Stimulated activated CD4-positive, alpha-beta T cell treated with anti-CD3 and anti-CD28 coated beads, TNF-alpha, amount 100 ng/mL, for 48 hours (primary cell): Measurements from ENCODE around the gene HGFAC.

ENCODE experiments used
- DNase-seq, 3 donors: peaks; one replicate each; pipeline ENCODE4 v3.0.0-alpha.2; 2020; ENCODE audit warnings: low read depth in 3 of 3

HGFAC gene

DNA sequence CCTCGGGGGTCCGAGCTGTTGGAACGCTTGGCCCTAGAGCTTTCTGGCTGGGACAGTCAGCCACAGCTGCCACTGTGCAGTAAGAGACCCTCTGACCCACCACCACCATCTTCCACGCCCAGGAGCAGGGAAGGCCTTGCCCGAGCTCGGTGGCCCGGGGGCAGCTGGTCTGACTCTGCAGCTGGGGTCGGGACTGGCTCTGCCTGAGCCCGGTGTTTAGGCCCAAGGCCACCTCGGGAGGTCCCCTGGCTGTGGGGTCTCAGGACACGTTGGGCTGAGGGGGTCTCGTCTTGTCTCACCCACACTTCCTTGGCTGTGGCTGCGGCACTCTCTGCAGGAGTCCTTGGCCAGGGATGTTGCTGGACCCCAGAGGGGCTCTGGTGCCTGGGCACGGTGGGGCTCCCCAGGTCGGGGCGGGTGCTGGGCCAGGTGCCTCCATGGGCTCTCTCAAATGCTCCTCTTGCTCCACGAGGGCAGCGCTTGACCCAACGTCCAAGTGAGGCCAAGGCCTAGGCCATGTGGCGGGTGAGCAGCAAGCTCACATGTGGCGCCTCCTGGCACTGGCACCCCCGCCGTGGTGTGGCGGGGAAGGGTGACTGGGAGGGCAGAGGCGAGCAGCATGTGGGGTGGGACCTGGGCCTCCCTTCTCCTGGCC is 44.2 kb downstream of the HGFAC start:
- DNase-seq, result no peak

- no peak for DNase-seq
These were observed 45.1 kb downstream of the HGFAC start for GRCh38 chr4:3486541-3487540.

DNA sequence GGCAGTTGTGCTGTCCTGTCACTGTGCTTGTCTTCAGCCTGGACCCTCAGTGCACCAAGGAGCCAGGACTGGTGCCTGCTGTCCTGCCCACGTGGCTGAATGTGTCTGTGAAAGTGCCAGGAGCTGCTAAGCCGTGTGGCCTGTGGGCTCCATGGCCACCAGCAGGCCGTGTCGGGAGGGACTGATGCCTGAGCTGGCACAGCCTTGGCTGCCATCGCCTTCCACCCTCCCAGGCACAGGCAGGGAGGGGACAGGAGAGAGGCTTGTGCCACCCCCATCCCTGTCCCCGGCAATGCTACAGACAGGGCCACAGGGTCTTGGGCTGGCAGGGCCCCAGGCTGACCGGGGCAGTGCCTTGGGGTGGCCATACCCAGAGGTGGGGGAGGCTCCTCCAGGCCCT is 46.1 kb downstream of the HGFAC start:
- DNase-seq, result no peak

GRCh38 chr4:3488820-3489219 is 47.1 kb downstream of the HGFAC start:
- DNase-seq, result no peak

DNA sequence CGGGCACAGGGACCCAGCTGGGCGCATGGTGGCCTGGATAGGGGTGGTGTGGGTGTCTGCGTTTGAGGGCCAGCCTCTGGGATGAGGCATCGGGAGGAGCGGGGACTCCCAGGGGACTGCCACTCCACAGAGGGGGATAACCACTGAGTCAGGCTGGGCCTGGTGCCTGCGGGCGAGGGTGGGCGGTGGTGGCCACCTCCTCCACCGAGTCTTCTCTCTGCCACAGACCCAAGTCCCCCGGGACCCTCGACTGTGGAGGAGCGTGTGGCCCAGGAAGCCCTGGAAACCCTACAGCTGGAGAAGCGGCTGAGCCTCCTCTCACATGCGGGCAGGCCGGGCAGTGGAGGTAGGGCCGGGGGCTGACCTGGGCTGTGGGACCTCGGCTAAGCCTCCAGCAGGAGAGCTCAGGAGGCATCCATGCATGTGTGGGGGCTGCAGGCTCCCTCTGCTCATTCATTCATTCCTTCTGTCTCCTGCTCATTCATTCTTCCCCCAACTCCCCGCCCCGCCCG is 47.7 kb downstream of the HGFAC start:
- DNase-seq, result no peak

GRCh38 chr4:3491681-3492405 is 50.1 kb downstream of the HGFAC start:
- DNase-seq, result no peak

- no peak for DNase-seq
These were observed 51.3 kb downstream of the HGFAC start for GRCh38 chr4:3492741-3493719.

DNA sequence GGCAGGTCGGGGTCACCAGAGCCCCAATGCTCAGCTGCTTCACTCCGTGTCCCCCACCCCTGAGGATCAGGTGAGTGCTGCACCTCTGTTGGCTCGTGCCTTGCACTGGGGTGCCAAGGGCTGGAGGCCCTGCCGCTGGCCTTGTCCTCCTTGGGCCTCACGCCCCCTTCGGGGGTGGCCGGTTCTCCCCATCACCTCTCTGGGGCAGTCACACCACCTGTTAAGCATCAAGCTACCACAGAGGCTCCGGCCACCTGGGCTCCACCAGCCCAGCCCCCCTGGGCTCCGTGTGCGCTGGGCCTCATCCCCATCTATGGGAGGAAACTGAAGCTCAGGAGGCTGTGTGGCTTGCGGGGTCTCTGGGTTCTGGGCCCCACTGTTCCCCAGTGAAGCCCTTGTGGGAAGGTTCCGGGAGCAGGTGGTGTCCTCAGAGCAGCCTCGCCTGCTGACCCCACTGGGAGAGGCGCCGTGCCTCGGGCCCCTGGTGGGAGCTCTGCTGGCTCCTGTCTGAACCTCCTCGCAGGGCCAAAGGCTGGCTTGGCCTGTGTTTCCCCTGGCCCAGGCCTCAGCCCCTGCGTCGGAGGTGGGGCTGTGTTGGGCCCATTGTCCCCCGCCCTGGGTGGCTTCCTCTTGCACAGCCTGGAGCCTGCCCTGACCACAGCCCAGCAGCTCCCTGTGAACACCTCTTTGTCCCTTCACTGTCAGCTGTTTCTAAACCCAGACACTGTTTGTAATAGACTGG is 52.1 kb downstream of the HGFAC start:
- DNase-seq, result no peak

DNA sequence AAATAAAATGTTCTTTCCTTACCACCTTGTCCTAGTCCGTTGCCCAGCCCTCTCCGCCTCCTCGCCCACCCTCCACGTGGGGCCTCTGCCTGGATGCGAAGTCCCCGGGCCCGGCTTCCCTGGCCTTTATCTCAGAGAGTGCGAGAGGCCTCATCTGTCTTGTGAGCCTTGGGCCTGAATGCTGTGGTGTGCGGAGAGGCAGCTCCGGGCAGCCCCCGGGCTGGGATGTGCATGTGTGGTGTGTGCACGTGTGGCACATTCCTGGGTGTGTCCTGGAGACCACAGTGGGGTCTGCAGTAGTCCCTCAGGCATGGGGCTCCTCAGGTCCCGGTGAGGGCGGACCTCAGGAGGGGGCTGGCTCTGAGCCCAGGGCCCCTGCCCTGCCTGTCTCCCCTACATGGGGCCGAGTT is 52.7 kb downstream of the HGFAC start:
- no peak for DNase-seq

- no peak for DNase-seq
These were observed 53.6 kb downstream of the HGFAC start for GRCh38 chr4:3495204-3495975.

DNA sequence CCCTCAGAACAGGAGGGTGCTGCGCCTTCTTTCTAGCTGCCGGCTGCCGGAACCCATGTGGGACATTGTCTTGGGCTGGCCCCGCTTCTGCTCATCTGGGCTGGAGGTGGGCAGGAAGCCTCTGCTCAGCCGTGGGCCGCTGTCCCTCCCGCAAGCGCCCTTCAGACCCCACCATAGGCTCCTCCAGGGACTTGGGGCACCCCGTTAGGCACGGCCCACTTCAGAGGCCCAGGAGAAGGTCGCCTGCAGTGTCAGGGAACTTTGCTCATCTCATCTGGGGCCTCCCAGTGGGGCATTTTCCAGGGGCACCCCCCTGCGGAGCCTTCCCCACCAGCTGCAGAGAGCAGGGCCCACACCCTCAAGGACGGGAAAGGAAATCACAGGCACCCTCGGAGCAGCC is 54.3 kb downstream of the HGFAC start:
- no peak for DNase-seq

DNA sequence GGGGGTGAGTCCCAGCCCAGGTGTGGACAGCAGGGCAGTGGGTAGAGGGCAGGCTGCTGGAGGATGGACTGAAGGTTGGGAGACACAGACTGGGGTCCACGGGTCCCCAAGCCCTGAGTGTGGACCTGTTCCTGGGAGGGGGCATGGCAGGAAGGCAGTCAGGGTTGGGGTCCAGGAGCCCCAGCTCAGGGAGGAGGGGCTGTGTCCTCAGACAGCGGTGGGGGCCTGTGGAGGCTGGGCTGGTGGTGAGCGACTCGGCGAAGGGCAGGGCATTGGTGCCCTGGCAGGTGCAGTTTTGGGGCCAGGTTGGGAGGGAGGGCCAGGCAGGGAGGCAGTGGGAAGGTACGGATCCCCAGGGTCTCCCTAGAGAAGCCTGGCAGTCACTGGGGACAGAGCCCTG is 55.3 kb downstream of the HGFAC start:
- DNase-seq, result no peak

- no peak for DNase-seq
These were observed 56.0 kb downstream of the HGFAC start for GRCh38 chr4:3497523-3498389.

DNA sequence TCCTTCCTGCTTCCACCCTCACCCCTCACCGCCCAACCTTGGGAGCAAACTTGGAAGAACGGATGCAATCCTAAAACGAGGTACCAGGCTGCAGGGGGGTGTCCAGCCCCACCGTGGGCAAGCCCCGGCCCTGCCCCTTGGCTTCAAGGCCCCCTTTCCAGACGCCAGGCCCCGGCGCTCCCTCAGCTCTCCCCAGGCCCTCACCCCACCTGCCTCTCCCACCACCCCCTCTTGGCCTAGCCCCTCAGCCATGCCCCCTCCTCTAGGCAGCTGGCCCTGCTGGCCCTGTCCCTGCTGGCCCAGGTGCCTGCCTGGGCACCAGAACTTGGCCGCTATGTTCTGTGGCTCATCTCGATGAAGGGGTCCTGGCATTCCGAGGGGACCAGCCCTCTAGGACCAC is 56.6 kb downstream of the HGFAC start:
- DNase-seq, result no peak
